Activated CD4-positive, alpha-beta T cell treated with anti-CD3 and anti-CD28 coated beads, Interleukin-2, amount 10 ng/mL, durations not matched to agents 7 days and 5 days (primary cell): ENCODE results near the gene CDSN. TPM values are rescaled to one million over a fixed set of nuclear protein-coding genes. Genes with fewer than 3 reads are reported as not detected.
A peak's percentile ranks its signal among the peaks of the same experiment; 100 is the strongest.
"Not testable (repeated sequence)": the region's sequence is repeated elsewhere in the genome, so short reads cannot be mapped to it uniquely, and the experiment has no call there.

ENCODE experiments used
- CTCF ChIA-PET: fragments of 350-600 bp; sonication (Branson Sonifier 250); formaldehyde crosslinking; loops from one replicate; lab custom pipeline; 2021; ENCODE audit warnings: antibody characterized with exemption; lab: Charles Lee
- POLR2A ChIA-PET: fragments of 350-600 bp; sonication (Branson Sonifier 250); formaldehyde crosslinking; loops from one replicate; lab custom pipeline; 2021; ENCODE audit warnings: antibody characterized with exemption; lab: Charles Lee
- DNase-seq: peaks from one replicate; pipeline ENCODE4 v3.0.0-alpha.2; 2020
- H3K27ac Mint-ChIP-seq: one replicate; pipeline ENCODE4 v1.8.0; 2021; ENCODE audit warnings: mild to moderate bottlenecking, moderate library complexity, mixed read lengths
- H3K27me3 Mint-ChIP-seq: one replicate; pipeline ENCODE4 v1.8.0; 2021; ENCODE audit warnings: mixed read lengths
- H3K36me3 Mint-ChIP-seq: one replicate; pipeline ENCODE4 v1.8.0; 2021; ENCODE audit warnings: low read depth, mixed read lengths
- H3K4me1 Mint-ChIP-seq: one replicate; pipeline ENCODE4 v1.8.0; 2021; ENCODE audit warnings: mixed read lengths
- H3K4me3 Mint-ChIP-seq: one replicate; pipeline ENCODE4 v1.8.0; 2021; ENCODE audit warnings: mild to moderate bottlenecking, moderate library complexity, mixed read lengths
- H3K9me3 Mint-ChIP-seq: one replicate; pipeline ENCODE4 v1.8.0; 2021; ENCODE audit warnings: mixed read lengths
- total RNA-seq, 2 experiments: library from RNA; stranded (reverse); gene quantifications; one replicate each; pipeline ENCODE4 v1.2.3, GENCODE V29; 2021

CDSN gene
- not detected for total RNA-seq

GRCh38 chr6:31120151-31120915 lies at the start of gene CDSN:
TSS of gene CDSN (minus strand) at chr6:31120446. CDS start at chr6:31120419, 27 bp downstream.
- Mint-ChIP-seq H3K27me3 (peaks cover 6% of the 10 kb centered on the region), H3K27ac (no peak within 1 kb of the TSS), H3K4me3 (no peak within 1 kb of the TSS), H3K36me3 (no peaks in the 10 kb centered on the region), H3K4me1 (no peaks in the 10 kb centered on the region), H3K9me3 (no peaks in the 10 kb centered on the region)
- DNase-seq = no peak
- CTCF ChIA-PET = interaction anchor here (1.8 kb wide), 1 partner anchor 17 kb away, joined by 4 read pairs; no protein-coding TSS in a partner anchor
- POLR2A ChIA-PET = no interaction called here

GRCh38 chr6:31169123-31169857 lies 49.0 kb upstream of the CDSN start:
- H3K27ac Mint-ChIP-seq = no peak overlapping the region
- H3K4me1 Mint-ChIP-seq = no peaks in the 10 kb centered on the region
- H3K4me3 Mint-ChIP-seq = no peak overlapping the region
- no peaks in the 10 kb centered on the region for H3K36me3 Mint-ChIP-seq
- no peaks in the 10 kb centered on the region for H3K9me3 Mint-ChIP-seq
- no peak for DNase-seq
- ChIA-PET POLR2A (no interaction called here), CTCF (interaction anchor here (1.0 to 1.1 kb wide), 2 partner anchors 27 to 198 kb away, joined by 3 read pairs; no protein-coding TSS in a partner anchor)
- H3K27me3 Mint-ChIP-seq = no peaks in the 10 kb centered on the region

GRCh38 chr6:31168606-31169005 lies 48.4 kb upstream of the CDSN start:
- DNase-seq = no peak
- H3K4me1 Mint-ChIP-seq = peaks cover 3% of the 10 kb centered on the region
- no peak overlapping the region for H3K27ac Mint-ChIP-seq
- H3K27me3 Mint-ChIP-seq = no peaks in the 10 kb centered on the region
- no peak overlapping the region for H3K4me3 Mint-ChIP-seq
- H3K9me3 Mint-ChIP-seq = no peaks in the 10 kb centered on the region
- H3K36me3 Mint-ChIP-seq = no peaks in the 10 kb centered on the region
- CTCF ChIA-PET = no interaction called here
- POLR2A ChIA-PET = no interaction called here

- H3K27me3 Mint-ChIP-seq = no peaks in the 10 kb centered on the region
- POLR2A ChIA-PET = no interaction called here
Observed at GRCh38 chr6:31165986-31166385, 45.7 kb upstream of the CDSN start.

GRCh38 chr6:31165064-31165832 lies 45.0 kb upstream of the CDSN start:
- CTCF ChIA-PET = interaction anchor here (0.5 to 2.2 kb wide), 5 partner anchors 16 to 1487 kb away, joined by 3 to 10 read pairs (median 4); no protein-coding TSS in a partner anchor
- DNase-seq, H3K9me3 Mint-ChIP-seq, H3K27ac Mint-ChIP-seq, H3K4me3 Mint-ChIP-seq, H3K27me3 Mint-ChIP-seq, POLR2A ChIA-PET: not testable (repeated sequence)
- H3K36me3 Mint-ChIP-seq = peaks cover 22% of the 10 kb centered on the region
- peaks cover 21% of the 10 kb centered on the region for H3K4me1 Mint-ChIP-seq

More at GRCh38 chr6:31165986-31166385, 45.7 kb upstream of the CDSN start:
- Mint-ChIP-seq H3K4me1 (peaks cover 17% of the 10 kb centered on the region), H3K4me3 (no peak overlapping the region), H3K36me3 (peaks cover 18% of the 10 kb centered on the region), H3K27ac (no peak overlapping the region), H3K9me3 (no peaks in the 10 kb centered on the region)
- no peak for DNase-seq
- CTCF ChIA-PET = interaction anchor here (1.9 to 2.2 kb wide), 3 partner anchors 15 to 31 kb away, joined by 4 to 10 read pairs (median 5); no protein-coding TSS in a partner anchor

GRCh38 chr6:31164475-31165063 lies 44.3 kb upstream of the CDSN start:
- H3K27me3 Mint-ChIP-seq, H3K27ac Mint-ChIP-seq, H3K9me3 Mint-ChIP-seq, DNase-seq, H3K4me3 Mint-ChIP-seq, POLR2A ChIA-PET: not testable (repeated sequence)
- Mint-ChIP-seq H3K36me3 (peaks cover 27% of the 10 kb centered on the region), H3K4me1 (peaks cover 27% of the 10 kb centered on the region)
- CTCF ChIA-PET = interaction anchor here (1.3 to 2.2 kb wide), 5 partner anchors 10 to 41 kb away, joined by 3 to 10 read pairs (median 4); no protein-coding TSS in a partner anchor

GRCh38 chr6:31163922-31164321 lies 43.7 kb upstream of the CDSN start:
- ChIA-PET CTCF (interaction anchor here (1.3 kb wide), 1 partner anchor 9 kb away, joined by 3 read pairs; no protein-coding TSS in a partner anchor), POLR2A (no interaction called here)
- Mint-ChIP-seq H3K4me3 (no peak overlapping the region), H3K9me3 (no peaks in the 10 kb centered on the region), H3K27me3 (no peaks in the 10 kb centered on the region), H3K27ac (no peak overlapping the region), H3K4me1 (peaks cover 32% of the 10 kb centered on the region), H3K36me3 (peaks cover 33% of the 10 kb centered on the region)
- DNase-seq = no peak

GRCh38 chr6:31162463-31163165 lies 42.4 kb upstream of the CDSN start:
- POLR2A ChIA-PET = no interaction called here
- H3K4me3 Mint-ChIP-seq = no peak overlapping the region
- peaks cover 35% of the 10 kb centered on the region for H3K36me3 Mint-ChIP-seq
- H3K27me3 Mint-ChIP-seq = no peaks in the 10 kb centered on the region
- H3K9me3 Mint-ChIP-seq = no peaks in the 10 kb centered on the region
- H3K4me1 Mint-ChIP-seq = peaks cover 36% of the 10 kb centered on the region
- CTCF ChIA-PET = interaction anchor here (0.6 to 1.2 kb wide), 2 partner anchors 12 to 27 kb away, joined by 3 to 4 read pairs; no protein-coding TSS in a partner anchor
- no peak overlapping the region for H3K27ac Mint-ChIP-seq
- no peak for DNase-seq

GRCh38 chr6:31161216-31162126 lies 41.2 kb upstream of the CDSN start:
- Mint-ChIP-seq H3K27ac (peak overlapping the region; percentile 33), H3K4me1 (peaks cover 47% of the 10 kb centered on the region), H3K27me3 (no peaks in the 10 kb centered on the region), H3K4me3 (no peak overlapping the region), H3K36me3 (peaks cover 35% of the 10 kb centered on the region), H3K9me3 (no peaks in the 10 kb centered on the region)
- ChIA-PET CTCF (interaction anchor here (1.0 kb wide), 1 partner anchor 205 kb away, joined by 3 read pairs; no protein-coding TSS in a partner anchor), POLR2A (no interaction called here)
- DNase-seq = no peak

- ChIA-PET CTCF (interaction anchor here (0.9 to 3.3 kb wide), 6 partner anchors 12 to 241 kb away, joined by 3 to 20 read pairs (median 7); no protein-coding TSS in a partner anchor), POLR2A (interaction anchor here (0.9 kb wide), 1 partner anchor 542 kb away, joined by 10 read pairs; the partner anchor contains the start of genes MRPS18B and PPP1R10)
- Mint-ChIP-seq H3K27me3 (no peaks in the 10 kb centered on the region), H3K36me3 (peaks cover 45% of the 10 kb centered on the region), H3K9me3 (no peaks in the 10 kb centered on the region), H3K27ac (peak overlapping the region; percentile 84), H3K4me3 (peak overlapping the region; percentile 87), H3K4me1 (peaks cover 49% of the 10 kb centered on the region)
- DNase-seq = peak; percentile 32
Observed at GRCh38 chr6:31158863-31159855, 38.9 kb upstream of the CDSN start.
